HG03108 (cell line): ENCODE results near the gene RPL7A.
A peak's percentile ranks its signal among the peaks of the same experiment; 100 is the strongest.
"Not testable (repeated sequence)": the region's sequence is repeated elsewhere in the genome, so short reads cannot be mapped to it uniquely, and the experiment has no call there.

ENCODE experiments used
- ATAC-seq: cut with Tn5 transposase; IDR thresholded peaks from one replicate; pipeline ENCODE4 v1.9.1; 2021; ENCODE audit warnings: moderate library complexity; ENCODE audit not compliant: unreplicated experiment

Gene RPL7A

GRCh38 chr9:133347985-133348717, at the start of gene RPL7A, which contains the start of gene MED22:
RPL7A (plus strand) TSS chr9:133348218; CDS start chr9:133348244, 26 bp downstream.
MED22 (minus strand) TSS chr9:133348131; CDS start chr9:133346662, 1,469 bp downstream.
- ATAC-seq = peak; percentile 73

- not testable (repeated sequence) for ATAC-seq
These were observed 48.0 kb upstream of the RPL7A start for GRCh38 chr9:133299996-133300395.

- ATAC-seq = no peak
These were observed 46.5 kb upstream of the RPL7A start for GRCh38 chr9:133301253-133302230.

- ATAC-seq = no peak
These were observed 44.5 kb upstream of the RPL7A start for GRCh38 chr9:133303266-133304157.

DNA sequence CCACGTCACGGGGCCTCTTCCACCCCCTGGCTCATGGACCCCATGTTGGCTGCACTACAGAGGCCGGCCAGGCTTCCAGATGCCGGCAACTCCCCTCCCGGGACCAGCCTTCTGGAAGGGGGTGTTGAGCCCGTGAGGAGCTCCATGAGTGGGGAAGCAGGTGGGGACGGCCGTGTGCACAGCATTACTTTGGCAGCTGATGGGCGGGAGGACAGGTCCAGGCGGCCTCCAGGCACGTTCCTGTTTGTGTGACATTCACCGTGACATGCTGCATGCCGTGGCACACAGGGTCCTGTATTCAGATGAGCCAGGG, 43.9 kb upstream of the RPL7A start:
- no peak for ATAC-seq

GRCh38 chr9:133304477-133305377, 43.3 kb upstream of the RPL7A start:
- no peak for ATAC-seq

DNA sequence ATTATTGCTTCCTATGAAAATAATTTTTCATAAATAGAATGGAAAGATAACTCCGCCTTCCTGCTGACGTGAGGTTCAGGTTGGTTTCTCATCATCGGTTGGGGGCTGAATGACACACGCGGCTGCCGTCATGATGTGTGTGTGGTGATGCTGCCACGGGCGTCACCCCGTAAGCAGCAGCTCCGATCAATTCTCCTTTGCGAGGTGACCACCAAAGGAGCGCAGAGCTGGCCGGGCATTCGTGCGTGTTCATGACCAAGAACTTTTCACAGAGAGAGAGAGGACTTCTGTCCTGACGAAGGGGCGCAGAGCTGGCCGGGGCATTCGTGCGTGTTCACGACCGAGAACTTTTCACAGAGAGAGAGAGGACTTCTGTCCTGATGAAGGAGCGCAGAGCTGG, 42.3 kb upstream of the RPL7A start:
- ATAC-seq = no peak

GRCh38 chr9:133306242-133307204, 41.5 kb upstream of the RPL7A start:
- ATAC-seq = no peak

DNA sequence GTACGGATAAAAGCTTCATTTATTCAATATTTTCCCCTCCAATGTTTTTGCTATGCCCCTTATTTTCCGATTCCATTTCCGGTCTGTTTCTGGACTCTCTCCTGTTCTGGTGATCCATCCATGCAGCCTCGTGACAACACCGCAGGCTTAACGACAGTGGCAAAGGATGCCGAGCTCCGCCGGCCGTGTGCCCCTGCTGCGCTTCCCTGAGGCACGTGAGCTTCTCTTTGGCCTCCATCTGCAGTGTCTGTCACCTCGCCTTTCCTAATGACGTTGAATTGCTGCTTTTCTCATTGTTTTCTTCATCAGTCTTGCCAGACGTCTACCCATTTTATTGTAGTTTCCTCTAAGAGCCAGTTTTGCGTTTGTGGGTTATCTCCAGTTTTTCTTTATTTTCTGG, 40.7 kb upstream of the RPL7A start:
- ATAC-seq = no peak

- ATAC-seq = no peak
These were observed 38.4 kb upstream of the RPL7A start for GRCh38 chr9:133309608-133310007.

GRCh38 chr9:133315997-133316396, 32.0 kb upstream of the RPL7A start:
- no peak for ATAC-seq

DNA sequence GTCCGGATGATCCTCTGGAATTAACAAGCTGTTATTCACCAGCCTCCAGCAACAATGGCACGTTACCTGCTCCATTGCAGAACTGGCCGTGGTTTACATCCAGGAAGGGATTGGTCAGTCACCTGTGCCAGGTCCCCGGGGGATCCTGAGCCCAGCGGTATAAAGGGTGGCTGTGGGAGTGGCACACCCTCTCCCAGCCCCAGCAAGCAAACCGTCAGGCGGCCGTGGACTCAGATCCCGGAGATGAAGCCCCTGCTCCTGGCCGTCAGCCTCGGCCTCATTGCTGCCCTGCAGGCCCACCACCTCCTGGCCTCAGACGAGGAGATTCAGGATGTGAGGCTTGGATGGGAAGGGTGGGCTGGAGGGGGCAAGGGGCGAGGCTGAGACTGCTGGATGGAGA, 30.5 kb upstream of the RPL7A start:
- ATAC-seq = not testable (repeated sequence)

- ATAC-seq = no peak
These were observed 27.6 kb upstream of the RPL7A start for GRCh38 chr9:133320421-133320881.

DNA sequence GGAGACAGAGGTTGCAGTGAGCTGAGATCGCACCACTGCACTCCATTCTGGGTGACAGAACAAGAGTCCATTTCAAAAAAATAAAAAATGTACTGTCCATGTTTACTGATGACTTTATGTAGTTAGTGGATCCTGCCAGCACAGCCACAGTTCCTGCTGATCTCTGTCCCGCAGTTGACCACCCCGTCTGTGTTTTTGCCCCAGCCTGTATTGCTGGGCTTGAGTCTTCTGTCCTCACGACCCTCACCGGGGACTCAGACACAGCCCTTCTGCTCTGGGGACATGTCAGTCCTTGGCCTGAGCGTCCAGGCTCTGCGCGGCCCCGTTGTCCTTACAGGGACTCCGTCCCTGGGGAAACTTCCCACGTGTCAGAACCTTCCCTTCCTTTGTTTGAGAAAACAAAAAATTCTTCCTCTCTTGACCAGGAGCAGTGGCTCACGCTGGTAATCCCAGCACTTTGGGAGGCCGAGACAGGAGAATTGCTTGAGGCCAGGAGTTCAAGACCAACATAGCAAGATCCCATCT, 26.5 kb upstream of the RPL7A start:
- ATAC-seq = no peak

- no peak for ATAC-seq
These were observed 25.3 kb upstream of the RPL7A start for GRCh38 chr9:133322701-133323100.

GRCh38 chr9:133323211-133323610, 24.8 kb upstream of the RPL7A start:
- ATAC-seq = no peak

DNA sequence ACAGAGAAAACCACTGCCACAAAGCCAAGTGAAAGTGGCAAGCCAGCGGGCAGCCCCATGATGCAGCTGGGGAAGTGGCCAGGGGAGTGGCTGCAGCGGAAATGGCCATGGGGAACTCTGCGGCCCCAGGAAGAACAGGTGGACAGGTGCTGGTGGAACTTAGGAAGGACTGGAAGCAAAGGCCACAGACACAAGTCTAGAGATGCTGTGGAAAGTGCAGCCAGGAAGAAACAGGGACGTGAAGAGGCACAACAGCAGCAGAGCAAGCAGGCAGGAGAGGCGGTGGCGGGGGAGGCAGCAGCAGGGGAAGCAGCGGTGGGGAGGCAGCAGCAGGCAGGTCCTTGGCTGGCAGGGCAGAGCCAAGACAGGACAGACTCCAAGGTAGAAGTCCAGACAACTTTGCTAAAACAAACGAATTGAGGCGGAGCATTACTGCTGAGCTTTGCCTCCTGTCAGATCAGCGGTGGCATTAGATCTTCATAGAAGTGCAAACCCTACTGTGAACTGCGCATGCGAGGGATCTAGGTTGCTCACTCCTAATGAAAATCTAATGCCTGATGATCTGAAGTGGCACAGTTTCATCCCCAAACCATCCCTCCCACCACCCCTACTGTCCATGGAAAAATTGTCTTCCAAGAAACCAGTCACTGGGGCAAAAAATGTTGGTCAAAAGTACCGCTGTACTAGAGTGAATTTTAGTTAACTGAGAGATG, 23.9 kb upstream of the RPL7A start:
- ATAC-seq = no peak

DNA sequence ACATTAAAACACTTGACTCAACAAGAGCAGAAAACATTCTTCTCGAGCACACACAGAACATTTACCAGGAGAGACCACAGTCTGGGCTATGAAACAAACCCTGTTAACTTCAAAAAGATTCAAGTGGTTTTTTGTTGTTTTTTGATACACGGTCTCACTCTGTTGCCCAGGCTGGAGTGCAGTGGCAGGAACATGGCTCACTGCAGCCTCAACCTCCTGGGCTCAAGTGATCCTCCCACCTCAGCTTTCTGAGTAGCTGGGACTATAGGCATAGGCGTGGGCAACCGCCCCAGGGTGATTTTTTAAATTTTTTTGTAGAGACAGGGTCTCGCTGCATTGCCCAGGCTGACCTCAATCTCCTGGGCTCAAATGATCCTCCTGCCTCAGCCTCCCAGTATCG, 21.0 kb upstream of the RPL7A start:
- ATAC-seq = not testable (repeated sequence)
